Inflammatory macrophage (primary cell): ENCODE data around the gene GEN1.
A peak's percentile ranks its signal among the peaks of the same experiment; 100 is the strongest.

ENCODE experiments used
- DNase-seq, 2 donors: peaks; one replicate each; pipeline ENCODE4 v3.0.0-alpha.2; 2020 to 2022

The GEN1 gene

GRCh38 chr2:17754773-17755425 is 961 bp downstream of the GEN1 start:
- peak in 1 of 2 donors; percentile 9 for DNase-seq

GRCh38 chr2:17756668-17757067 is 2.7 kb downstream of the GEN1 start:
- DNase-seq, result no peak

GRCh38 chr2:17757321-17757720 is 3.4 kb downstream of the GEN1 start:
- DNase-seq, result no peak

- DNase-seq, result no peak
Measured at GRCh38 chr2:17758118-17758517, 4.2 kb downstream of the GEN1 start.

GRCh38 chr2:17759805-17760204 is 5.9 kb downstream of the GEN1 start:
- peak; percentile 40 to 58 for DNase-seq

- peak in 1 of 2 donors; percentile 41 for DNase-seq
Measured at GRCh38 chr2:17762451-17762850, 8.5 kb downstream of the GEN1 start.

GRCh38 chr2:17763641-17764333 is 9.8 kb downstream of the GEN1 start:
- peak; percentile 15 to 69 for DNase-seq

GRCh38 chr2:17765398-17765797 is 11.5 kb downstream of the GEN1 start:
- no peak for DNase-seq

GRCh38 chr2:17768894-17769293 is 15.0 kb downstream of the GEN1 start:
- DNase-seq, result no peak

GRCh38 chr2:17771956-17772355 is 18.0 kb downstream of the GEN1 start:
- no peak for DNase-seq

GRCh38 chr2:17772532-17772931 is 18.6 kb downstream of the GEN1 start:
- DNase-seq, result no peak

GRCh38 chr2:17780546-17780945 is 26.6 kb downstream of the GEN1 start:
- DNase-seq, result no peak

- DNase-seq, result no peak
Measured at GRCh38 chr2:17781482-17781881, 27.5 kb downstream of the GEN1 start.

- no peak for DNase-seq
Measured at GRCh38 chr2:17786727-17787126, 32.8 kb downstream of the GEN1 start.

GRCh38 chr2:17788773-17789172 is 34.8 kb downstream of the GEN1 start:
- DNase-seq, result no peak

GRCh38 chr2:17790536-17790935 is 36.6 kb downstream of the GEN1 start:
- DNase-seq, result no peak

- no peak for DNase-seq
Measured at GRCh38 chr2:17791121-17791816, 37.3 kb downstream of the GEN1 start.

GRCh38 chr2:17791817-17792130 is 37.8 kb downstream of the GEN1 start:
- no peak for DNase-seq

GRCh38 chr2:17792515-17792914 is 38.6 kb downstream of the GEN1 start:
- no peak for DNase-seq

- DNase-seq, result no peak
Measured at GRCh38 chr2:17793296-17793695, 39.4 kb downstream of the GEN1 start.

GRCh38 chr2:17793803-17794354 is 39.9 kb downstream of the GEN1 start:
- no peak for DNase-seq

- no peak for DNase-seq
Measured at GRCh38 chr2:17795309-17795708, 41.4 kb downstream of the GEN1 start.

GRCh38 chr2:17798338-17798737 is 44.4 kb downstream of the GEN1 start:
- no peak for DNase-seq
